Measurements from ENCODE around the gene OR2AE1.

The OR2AE1 gene

DNA sequence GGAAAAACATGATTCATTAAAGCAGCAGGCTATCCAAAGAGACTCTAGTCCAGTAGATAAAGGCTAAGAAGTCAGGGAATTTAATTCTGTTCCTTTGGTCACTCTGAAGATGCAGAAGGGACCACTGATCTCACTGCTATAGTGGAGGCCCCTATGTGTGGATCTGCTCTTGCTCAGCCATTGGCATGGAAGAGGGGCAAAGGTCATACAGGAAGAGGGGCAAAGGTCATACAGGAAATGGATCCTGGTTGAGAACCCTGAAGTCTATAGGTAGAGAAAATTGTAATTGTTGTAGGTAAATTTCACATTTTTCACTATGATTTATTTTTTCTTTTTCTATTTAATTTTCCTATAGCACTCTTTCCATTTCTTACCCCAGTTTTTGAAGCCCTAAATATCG, 21.6 kb downstream of the OR2AE1 start:
- no peak for DNase-seq

- DNase-seq = no peak
Observed at GRCh38 chr7:99848420-99849216, 28.2 kb downstream of the OR2AE1 start.

DNA sequence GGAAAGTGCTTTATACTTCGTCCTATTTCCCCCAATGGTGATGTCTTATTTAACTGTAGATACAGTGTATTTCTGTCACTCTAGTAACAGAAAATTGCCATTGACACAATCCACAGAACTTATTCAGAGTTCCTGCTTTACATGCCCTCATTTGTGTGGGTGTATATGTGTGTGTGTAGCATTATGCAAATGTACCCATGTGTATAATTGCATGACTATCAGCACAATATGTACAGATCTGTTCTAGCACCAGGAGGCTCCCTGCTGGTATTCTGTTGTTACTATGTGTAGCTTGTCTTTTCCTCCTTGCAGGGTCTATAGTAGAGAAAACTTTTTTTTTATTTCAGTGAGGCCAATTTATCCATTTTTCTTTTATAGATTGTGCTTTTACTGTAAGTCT, 32.5 kb downstream of the OR2AE1 start:
- DNase-seq = no peak

GRCh38 chr7:99843808-99844207, 33.0 kb downstream of the OR2AE1 start:
- DNase-seq = no peak

DNA sequence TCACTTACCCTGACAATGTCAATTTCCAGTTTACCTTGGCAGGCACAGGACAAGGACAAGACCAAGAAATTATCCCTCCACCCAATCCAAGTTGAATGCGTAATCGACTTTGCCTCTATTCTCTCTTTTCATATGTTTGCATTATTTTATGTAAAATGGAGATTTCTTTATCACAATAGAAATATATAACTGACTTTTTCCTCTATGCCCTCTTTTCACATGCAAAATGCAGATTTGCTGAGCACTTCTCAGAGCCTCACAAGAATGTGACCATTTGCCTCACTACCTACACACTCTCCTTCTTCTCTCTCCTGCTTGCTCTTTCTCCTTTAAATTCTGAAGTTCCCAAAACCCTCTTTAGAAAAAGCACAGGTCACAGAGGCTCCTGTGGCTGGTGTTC, 33.9 kb downstream of the OR2AE1 start:
- DNase-seq = no peak

DNA sequence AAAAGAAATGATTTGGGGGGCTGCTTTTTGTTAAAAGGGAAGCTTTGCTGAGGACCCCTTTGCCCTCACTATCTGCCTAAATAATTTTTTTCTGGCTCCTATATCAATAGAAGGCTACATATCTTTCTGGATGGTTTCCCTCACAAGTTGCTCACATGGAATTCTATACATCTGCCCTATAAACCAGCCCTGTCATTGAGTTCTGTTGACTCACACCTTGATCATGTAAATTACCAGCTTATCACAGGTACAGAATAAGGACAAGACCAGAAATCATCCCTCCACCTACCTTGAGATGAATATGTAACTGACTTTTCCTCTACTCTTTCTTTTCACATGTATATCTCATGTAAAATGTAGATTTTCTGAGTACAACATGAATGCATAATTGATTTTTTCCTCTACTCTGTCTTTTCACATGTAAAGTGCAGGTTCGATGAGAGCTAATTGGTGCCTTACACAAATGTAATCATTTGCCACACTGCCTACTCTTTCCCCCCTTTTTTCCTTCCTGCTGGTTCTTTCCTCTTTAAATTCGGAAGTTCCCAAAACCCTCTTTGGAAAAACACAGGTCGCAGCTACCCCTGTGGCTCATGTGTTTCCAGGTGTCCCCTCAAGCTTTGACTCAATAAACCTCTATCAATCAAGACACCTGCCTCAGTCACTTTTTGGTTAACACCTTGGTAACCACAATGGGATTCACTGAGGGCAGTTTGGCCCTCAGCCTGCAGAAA, 36.5 kb downstream of the OR2AE1 start:
- no peak for DNase-seq

GRCh38 chr7:99839287-99840021, 37.4 kb downstream of the OR2AE1 start:
- DNase-seq = no peak

DNA sequence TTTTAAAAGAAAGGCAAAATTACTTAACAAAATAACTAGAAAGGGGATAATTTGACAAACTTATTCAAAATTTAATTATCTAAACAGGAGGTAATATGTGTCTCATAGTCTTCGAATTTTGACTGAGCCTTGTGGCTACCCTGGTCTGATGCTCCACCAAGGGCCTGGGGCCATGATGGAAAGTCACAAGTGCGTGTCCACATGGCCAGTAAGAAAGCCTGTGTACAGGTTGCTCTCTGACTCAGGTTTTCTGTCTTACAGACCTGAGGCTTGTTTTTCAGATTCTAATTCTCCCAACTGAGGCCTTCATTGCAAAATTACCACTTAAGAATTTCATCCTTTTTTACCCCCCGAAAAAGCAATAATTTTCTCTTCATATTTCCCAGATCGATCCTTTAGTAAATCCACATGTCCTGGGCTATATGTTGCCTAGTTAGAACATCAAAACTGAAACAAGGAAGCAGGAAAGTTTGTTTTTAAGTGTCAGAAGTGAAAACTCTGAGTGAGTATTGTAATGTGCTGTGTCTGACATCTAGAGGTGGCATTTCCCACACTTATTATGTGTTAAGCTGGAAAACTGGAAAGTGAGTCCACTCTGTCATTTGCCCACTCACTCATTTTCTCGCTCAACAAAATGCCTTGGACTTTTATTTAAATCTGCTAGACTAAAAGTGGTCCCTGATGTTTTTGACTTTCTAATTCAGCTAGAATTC, 39.0 kb downstream of the OR2AE1 start:
- DNase-seq = no peak

DNA sequence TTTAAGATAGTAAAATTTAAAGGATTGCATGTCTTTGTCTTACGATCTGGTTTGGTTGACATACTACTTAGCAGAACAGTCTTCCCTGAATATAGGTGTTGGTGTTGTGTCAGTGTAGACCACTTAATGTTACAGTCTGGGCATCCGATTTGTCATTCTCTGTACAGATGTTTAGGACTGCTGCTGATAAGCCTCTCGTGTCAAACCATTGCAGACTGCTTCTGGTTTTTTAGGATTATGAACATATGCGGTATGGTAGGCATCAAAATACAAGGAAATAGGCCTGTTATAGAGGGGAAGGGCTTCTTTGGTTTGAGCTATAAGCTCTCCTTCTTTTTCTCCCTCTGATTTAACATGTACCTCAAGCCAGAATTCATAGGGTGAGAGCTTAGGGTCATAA, 41.6 kb downstream of the OR2AE1 start:
- no peak for DNase-seq

DNA sequence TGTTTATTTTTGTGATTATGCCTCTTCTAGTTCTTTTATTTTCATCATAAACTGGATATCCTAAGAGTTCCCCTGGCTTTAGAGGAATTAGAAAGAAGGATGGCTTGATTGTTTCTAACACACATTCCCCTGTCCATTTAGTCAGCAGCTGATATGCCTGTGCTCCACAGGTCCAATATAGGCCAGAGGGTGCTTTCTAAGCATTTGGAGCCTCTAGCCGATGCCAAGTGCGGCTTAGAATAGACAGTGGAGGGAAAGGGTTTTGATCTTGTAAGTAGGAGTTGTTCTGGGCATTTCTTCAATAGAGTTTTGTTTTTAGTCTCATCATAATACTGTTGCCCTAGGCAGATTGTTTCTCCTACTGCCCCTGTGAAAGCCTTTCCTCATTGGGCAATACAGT, 42.5 kb downstream of the OR2AE1 start:
- DNase-seq = no peak

GRCh38 chr7:99833289-99833877, 43.5 kb downstream of the OR2AE1 start:
- DNase-seq = no peak

- no peak for DNase-seq
Observed at GRCh38 chr7:99831595-99831994, 45.2 kb downstream of the OR2AE1 start.

DNA sequence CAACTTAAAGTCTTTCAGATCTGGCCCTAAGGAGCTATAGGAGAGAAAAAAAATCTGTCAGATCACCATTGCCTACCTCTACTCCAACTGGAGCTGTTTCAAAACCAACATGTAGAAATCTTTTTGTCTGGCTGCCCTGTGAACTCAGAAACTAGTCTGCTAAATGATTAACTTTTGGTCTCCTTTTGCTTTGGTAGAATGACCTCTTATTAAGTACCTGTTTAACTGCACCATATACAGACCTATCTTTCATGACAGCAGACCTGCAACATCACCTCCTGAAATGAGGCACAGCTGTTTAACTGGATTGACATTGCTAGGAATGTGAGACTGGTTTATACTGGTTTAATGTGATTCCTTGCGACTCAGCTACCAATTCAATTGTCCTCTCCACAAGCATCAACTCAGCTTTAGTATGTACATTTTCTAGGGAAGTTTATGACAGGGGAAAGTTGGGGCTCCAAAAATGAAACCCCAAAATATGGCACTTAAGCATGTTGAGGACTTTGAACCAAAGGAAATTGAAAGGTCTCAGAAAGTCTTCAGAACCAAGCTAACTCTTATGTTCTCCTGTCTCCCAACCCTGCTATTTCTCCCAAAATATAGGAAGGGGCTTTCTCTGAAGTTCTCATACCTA, 47.2 kb downstream of the OR2AE1 start:
- no peak for DNase-seq

DNA sequence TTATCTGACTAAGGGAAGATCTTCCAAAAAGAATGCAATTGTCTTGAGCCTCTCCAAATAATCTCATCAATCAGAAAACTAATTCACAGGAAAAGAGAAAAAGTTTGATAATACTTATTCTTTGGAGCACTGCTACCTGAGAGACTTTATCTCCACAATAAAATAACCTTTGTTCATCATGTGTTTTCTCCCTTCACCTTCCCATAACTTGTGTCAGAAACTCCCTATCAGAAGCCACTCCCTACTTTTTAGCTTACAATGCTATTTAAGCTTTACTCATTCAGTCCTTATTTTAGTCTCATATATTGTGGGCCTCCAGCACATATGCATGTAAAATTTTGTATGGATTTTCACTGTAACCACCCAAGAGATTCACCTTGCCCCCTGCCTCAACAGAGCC, 48.0 kb downstream of the OR2AE1 start:
- DNase-seq = no peak

DNA sequence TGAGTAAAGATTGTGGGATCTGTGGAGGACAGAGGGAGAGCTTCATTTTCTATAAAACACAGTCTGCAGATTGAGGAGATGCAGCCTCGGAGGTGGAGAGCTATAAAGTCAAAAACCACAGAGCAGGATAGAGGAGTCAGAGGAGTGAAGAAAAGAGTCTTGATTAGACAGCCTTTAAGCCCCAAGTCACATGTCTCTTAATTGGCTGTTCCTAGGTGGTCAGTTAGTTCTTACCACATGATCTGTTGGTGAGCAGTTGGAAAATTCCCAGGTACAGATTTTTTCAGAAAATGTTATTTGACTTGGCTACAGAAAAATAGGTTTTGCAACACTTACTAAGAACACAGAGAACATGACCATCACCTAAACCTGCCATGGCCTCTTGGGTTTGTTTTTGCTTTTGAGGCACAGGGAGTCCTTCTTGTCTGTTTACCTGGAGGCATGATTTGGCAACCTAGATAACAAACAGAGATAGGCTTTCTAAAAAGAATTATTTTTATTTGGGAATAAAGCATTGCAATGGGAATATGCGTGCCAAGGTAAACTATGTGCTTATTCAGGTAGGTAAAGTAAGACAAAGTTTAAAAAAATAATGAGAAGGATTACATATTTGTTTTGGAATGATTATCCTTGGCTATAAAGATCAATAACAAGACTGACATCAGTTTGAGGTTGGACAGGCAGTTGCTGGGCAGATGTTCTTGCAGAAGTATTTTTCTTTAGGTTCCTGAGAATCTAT, 49.6 kb downstream of the OR2AE1 start:
- no peak for DNase-seq

Measured in activated effector memory CD4-positive, alpha-beta T cell treated with anti-CD3 and anti-CD28 coated beads, Interleukin-2, amount 50 U/mL, for 16 hours (primary cell).